HG03565 (cell line): ENCODE data around the gene TXNRD3.

ENCODE experiments used
- ATAC-seq: cut with Tn5 transposase; IDR thresholded peaks from one replicate; pipeline ENCODE4 v1.9.1; 2021; ENCODE audit warnings: mild to moderate bottlenecking, moderate library complexity; ENCODE audit not compliant: unreplicated experiment

The TXNRD3 gene

GRCh38 chr3:126672741-126673140, 17.8 kb upstream of the TXNRD3 start:
- no peak for ATAC-seq

- ATAC-seq: no peak
Measured at GRCh38 chr3:126672340-126672739, 17.4 kb upstream of the TXNRD3 start.

DNA sequence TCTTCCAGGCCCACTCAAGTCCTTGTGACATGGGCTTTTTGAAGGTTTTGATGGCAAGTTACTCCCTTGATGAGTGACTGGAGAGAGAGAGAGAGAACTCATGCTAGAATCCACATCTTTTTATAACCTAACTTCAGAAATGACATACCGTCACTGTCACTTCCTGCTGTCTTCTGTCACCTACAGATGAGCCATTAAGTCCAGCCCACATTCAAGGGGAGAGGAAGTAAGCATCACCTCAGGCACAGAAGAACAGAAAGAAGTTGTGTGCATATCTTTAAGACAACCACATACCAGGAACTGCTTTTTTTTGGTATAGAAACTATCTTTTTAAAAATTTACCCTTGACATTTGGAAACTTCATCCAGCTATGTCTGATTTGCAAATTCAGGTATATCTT, 16.6 kb upstream of the TXNRD3 start:
- no peak for ATAC-seq

DNA sequence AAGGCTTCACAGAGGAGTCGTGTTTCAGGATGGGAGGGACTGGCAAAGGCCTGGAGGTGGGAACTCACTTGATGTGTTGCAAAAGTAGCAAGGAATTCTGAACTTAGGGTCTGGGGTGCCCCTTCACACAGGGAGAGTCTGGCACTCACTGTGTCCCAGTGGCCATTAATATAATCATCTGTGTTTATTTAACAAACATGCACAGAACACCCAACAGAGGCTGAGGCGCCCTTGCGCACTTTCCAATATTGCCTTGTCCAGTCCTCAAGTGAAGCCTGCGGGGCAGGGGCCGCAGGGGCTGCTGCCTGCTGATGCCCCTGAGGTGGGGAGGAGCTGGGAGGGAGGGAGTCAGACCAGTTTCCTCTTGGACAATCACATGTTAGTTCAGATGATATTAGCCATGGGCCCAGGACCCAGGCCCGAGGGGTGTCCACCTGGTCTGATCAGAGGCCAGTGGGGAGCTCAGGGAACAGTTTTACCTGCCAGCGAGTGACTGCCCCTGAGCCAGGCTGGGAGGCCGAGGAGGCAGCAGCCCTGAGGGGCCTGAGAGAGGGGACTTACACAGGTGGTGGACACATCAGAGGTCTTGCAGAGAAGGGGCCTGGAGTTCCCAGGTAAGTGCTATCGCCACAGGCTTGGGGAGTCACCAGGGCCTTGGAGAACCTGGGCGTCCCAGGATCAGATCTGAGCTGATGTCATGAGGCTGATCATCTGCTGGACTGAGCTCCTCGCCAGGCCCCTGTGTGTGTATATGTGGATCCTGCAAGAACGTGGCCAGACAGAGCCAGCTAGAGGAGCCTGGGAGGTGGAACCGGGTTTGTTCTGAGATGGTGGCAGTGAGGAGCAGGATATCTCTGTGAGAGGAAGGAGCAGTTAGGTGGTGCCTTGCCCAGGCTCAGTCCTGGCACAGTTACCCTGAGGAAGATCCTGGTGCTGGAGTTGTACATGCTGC, 13.8 kb upstream of the TXNRD3 start:
- no peak for ATAC-seq

DNA sequence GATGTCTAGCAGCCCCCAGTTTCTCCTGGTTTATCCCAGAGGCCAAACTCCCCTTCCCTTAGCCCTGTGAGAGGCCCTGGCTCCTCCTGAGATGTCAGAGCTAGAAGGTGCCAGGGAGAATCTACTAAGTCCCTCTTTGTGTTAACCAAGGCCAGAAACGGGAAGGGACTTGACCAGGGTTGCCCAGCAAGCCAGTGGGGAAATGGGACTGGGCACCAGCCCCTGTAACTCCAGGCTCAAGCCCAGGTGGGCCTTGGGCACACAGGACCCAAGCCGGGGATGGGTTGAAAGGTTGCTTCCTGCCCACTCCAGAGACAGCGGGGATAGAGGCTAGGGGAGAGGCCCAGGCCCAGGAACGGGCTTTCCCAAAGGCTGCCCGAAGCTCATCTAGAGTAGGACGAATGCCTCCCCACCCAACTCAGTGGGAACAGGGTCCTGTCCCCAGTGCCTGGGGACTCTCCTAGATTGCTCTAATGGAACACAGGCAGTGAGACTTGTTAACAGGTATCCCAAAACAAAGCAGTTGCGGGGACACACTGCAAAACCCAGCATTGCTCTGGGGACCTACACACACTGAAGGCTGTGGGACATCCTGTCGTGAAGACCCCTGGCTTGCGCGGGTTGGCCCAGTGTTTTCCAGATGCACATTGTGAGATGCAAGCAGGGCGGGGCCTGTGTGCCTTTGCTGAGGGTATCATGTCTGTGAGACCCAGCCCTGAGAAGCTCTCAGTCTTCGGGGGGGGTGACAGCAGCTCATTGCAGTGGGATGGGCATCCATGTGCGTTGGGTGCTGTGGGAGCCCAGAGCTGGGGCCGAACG, 12.9 kb upstream of the TXNRD3 start:
- ATAC-seq: no peak

DNA sequence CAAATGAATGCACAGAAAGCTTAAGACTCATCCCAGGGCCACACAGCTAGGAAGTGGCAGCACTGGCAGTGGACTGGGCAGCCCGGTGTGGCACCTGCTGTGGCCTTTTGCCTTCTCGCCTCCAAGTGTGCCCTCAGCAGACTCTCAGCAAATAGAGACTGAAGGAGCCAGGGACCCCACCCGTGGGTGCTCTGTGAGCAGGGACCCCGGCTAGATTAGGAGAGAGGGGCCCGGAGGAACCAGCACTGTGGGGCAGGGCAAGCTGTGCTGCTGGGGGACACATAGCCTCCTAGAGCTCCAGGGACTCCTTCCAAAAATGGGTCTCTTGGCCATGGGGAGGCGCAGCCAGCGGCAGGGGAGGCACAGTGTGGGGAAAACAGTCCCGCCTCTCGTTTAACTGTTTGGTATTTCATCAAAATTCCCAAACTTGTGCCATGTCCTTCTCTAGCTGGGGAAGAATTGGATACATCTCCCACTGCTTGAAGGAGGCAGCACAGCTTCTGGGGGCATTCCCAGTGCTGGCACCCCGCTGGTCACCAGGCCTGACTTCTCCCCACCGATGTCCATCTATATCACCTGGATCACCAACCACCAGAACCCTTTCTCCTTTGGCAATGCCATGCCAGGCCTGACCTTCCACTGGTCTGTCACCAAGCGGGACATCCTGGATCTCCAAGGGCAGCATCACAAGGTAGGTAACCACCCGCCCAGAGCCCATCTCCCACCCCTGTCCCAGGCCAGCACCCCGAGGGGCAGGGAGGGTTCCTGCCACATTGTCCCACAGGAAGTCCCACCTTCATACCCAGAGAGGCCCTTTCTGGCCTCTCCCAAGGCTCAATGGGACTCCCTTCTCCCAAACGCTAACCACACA, 12.0 kb upstream of the TXNRD3 start:
- no peak for ATAC-seq

- no peak for ATAC-seq
Measured at GRCh38 chr3:126665959-126666657, 11.2 kb upstream of the TXNRD3 start.

- no peak for ATAC-seq
Measured at GRCh38 chr3:126665221-126665936, 10.5 kb upstream of the TXNRD3 start.

GRCh38 chr3:126664591-126665214, 9.8 kb upstream of the TXNRD3 start:
- no peak for ATAC-seq

GRCh38 chr3:126663750-126664149, 8.8 kb upstream of the TXNRD3 start:
- no peak for ATAC-seq

GRCh38 chr3:126663257-126663656, 8.3 kb upstream of the TXNRD3 start:
- ATAC-seq: no peak

DNA sequence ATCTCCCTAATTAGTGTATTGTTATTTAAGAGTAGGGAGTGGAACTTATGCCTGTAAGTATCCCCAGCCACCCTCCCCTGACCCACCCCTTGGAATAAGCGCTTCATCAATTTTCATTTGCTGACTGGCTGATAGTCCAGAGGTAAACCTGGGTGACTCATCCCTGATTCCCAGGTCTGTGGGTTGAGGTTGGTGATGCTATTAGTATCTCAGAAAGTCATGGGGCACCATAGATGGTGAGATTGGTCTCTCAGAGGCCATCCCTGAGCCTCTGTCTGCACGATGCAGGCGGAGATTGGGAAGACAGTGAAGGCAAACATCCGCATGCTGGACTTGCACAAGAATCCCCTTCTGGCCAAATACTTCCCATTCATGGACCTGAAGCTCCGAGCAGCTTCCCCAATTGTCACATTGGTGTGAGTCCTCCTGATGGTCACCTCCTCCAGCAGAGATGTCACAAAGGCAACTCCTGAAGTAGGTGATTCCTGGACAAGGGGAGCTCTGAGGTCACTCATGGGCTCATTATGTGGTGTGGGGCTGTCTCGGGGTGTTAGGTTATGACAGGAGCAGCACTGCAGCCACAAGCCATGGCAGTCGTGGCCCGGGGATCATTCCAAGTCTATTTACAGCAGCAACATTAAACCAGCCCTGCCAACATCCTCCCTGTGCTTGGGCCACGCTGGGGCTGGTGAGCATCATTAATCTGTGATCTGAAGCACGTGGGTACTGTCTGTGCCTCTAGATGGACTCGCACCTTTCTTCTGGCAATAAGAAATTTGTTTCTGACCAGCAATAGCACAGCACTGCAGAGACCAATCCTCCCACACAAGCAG, 6.8 kb upstream of the TXNRD3 start:
- ATAC-seq: no peak

- no peak for ATAC-seq
Measured at GRCh38 chr3:126659915-126660886, 5.3 kb upstream of the TXNRD3 start.

- ATAC-seq: no peak
Measured at GRCh38 chr3:126658584-126658983, 3.7 kb upstream of the TXNRD3 start.

DNA sequence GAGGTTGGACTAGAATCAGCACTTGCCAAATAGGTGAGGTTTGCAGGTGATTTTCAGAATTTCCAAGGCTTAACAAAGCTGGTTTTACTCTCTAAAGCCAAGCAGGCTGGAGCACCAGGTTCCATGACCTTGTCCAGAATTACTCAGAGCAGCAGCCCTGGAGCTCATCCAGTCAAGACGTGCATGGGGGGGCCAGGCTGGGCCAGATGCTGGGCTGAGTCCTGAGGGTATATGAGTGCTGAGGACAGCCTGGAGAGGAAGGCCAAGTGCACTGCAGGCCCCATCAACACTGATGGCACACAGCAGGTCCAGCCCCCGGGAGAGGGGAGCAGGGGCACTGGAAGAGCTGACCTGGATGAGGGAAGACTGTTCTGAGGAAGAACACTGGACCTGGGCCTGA, 3.0 kb upstream of the TXNRD3 start:
- no peak for ATAC-seq

- no peak for ATAC-seq
Measured at GRCh38 chr3:126656371-126657134, 1.6 kb upstream of the TXNRD3 start.
